HG03558 (cell line): ENCODE results near the gene GUCY2F.

Experiments
- ATAC-seq: cut with Tn5 transposase; IDR thresholded peaks from one replicate; pipeline ENCODE4 v1.9.1; 2021; ENCODE audit warnings: moderate number of reproducible peaks; ENCODE audit not compliant: unreplicated experiment; ENCODE audit errors: extremely low read depth

The GUCY2F gene

DNA sequence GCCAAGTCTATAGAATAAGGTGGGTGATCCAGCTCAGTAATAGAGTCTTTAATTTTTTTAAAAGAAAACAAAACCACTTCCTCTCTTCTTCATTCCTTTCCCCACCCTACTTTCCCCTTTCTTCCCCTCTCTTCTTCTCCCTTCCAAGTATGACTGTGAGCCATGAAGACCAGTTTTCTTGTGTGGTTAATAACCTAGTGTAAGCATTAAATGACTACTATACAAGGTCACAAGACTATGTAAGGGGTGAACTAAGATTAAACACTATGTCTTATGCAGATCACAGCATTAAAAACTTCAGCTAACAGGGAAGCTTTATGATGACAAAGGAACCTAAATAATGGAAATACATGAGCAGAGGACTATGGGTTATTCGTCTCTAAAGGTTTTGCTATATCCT, 135.4 kb downstream of the GUCY2F start:
- ATAC-seq: no peak

- no peak for ATAC-seq
Measured at GRCh38 chrX:109345856-109346255, 136.0 kb downstream of the GUCY2F start.

GRCh38 chrX:109344678-109345077, 137.2 kb downstream of the GUCY2F start:
- no peak for ATAC-seq

GRCh38 chrX:109344101-109344500, 137.8 kb downstream of the GUCY2F start:
- ATAC-seq: no peak

- no peak for ATAC-seq
Measured at GRCh38 chrX:109343671-109344070, 138.2 kb downstream of the GUCY2F start.

GRCh38 chrX:109336141-109336540, 145.7 kb downstream of the GUCY2F start:
- ATAC-seq: no peak

DNA sequence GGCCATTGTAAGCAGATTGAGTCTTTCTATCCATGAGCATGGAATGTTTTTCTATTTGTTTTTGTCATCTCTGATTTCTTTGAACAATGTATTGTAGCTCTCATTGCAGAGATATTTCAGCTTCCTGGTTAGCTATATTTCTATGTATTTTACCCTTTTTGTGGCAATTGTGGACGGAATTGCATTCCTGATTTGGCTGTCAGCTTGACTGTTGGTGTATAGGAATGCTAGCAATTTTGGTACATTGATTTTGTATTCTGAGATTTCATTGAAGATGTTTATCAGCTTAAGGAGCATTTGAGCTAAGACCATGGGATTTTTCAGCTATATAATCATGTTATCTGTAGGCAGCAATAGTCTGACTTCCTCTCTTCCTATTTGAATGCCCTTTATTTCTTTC, 154.6 kb downstream of the GUCY2F start:
- ATAC-seq: no peak
